Activated naive CD8-positive, alpha-beta T cell treated with anti-CD3 and anti-CD28 coated beads, Interleukin-2, amount 10 ng/mL, durations not matched to agents 7 days and 5 days (primary cell): ENCODE measurements around the gene FRYL. TPM values are rescaled to one million over a fixed set of nuclear protein-coding genes. Genes with fewer than 3 reads are reported as not detected.

Experiments used
- ATAC-seq: fragments of 150-1000 bp; cut with Tn5 transposase; one replicate; pipeline ENCODE4 v1.10.0; 2021; ENCODE audit warnings: low read depth, moderate library complexity
- POLR2A ChIA-PET: fragments of 350-600 bp; sonication (Branson Sonifier 250); formaldehyde crosslinking; loops from one replicate; lab custom pipeline; 2021; ENCODE audit warnings: antibody characterized with exemption; lab: Charles Lee
- DNase-seq: peaks from one replicate; pipeline ENCODE4 v3.0.0; 2021
- H3K27ac Mint-ChIP-seq: one replicate; pipeline ENCODE4 v1.8.0; 2022; ENCODE audit warnings: mild to moderate bottlenecking, mixed read lengths
- H3K27me3 Mint-ChIP-seq: one replicate; pipeline ENCODE4 v1.8.0; 2022; ENCODE audit warnings: mild to moderate bottlenecking, moderate library complexity, mixed read lengths
- H3K36me3 Mint-ChIP-seq: one replicate; pipeline ENCODE4 v1.8.0; 2021; ENCODE audit warnings: mild to moderate bottlenecking, mixed read lengths
- H3K4me1 Mint-ChIP-seq: one replicate; pipeline ENCODE4 v1.8.0; 2021; ENCODE audit warnings: mixed read lengths
- H3K4me3 Mint-ChIP-seq: one replicate; pipeline ENCODE4 v1.8.0; 2022; ENCODE audit warnings: mild to moderate bottlenecking, moderate library complexity, mixed read lengths
- H3K9me3 Mint-ChIP-seq: one replicate; pipeline ENCODE4 v1.8.0; 2021; ENCODE audit warnings: mixed read lengths
- total RNA-seq, 2 experiments: library from RNA; stranded (reverse); gene quantifications; one replicate each; pipeline ENCODE4 v1.2.3, GENCODE V29; 2021

FRYL gene
- total RNA-seq, 2 experiments from 2014 or later: 95.9 to 114 TPM

- POLR2A ChIA-PET: no interaction called here
- H3K27me3 Mint-ChIP-seq: peaks cover 43% of the 10 kb centered on the region
- no peak for ATAC-seq
- peaks cover 1% of the 10 kb centered on the region for H3K4me1 Mint-ChIP-seq
- no peak for DNase-seq
- H3K9me3 Mint-ChIP-seq: no peaks in the 10 kb centered on the region
- no peak overlapping the region for H3K4me3 Mint-ChIP-seq
- H3K36me3 Mint-ChIP-seq: peaks cover 9% of the 10 kb centered on the region
- H3K27ac Mint-ChIP-seq: no peak overlapping the region
Observed at GRCh38 chr4:48491514-48492176, 288.4 kb downstream of the FRYL start.

- H3K27ac Mint-ChIP-seq: no peak overlapping the region
- peaks cover 3% of the 10 kb centered on the region for H3K36me3 Mint-ChIP-seq
- no peaks in the 10 kb centered on the region for H3K9me3 Mint-ChIP-seq
- peaks cover 1% of the 10 kb centered on the region for H3K4me1 Mint-ChIP-seq
- ATAC-seq (peak; percentile 10), DNase-seq (no peak)
- no peak overlapping the region for H3K4me3 Mint-ChIP-seq
- H3K27me3 Mint-ChIP-seq: peaks cover 46% of the 10 kb centered on the region
- POLR2A ChIA-PET: interaction anchor here (1.1 kb wide), 1 partner anchor 15 kb away, joined by 4 read pairs; no protein-coding TSS in a partner anchor
Observed at GRCh38 chr4:48490680-48491513, 289.2 kb downstream of the FRYL start.

GRCh38 chr4:48490012-48490679 lies 289.9 kb downstream of the FRYL start, which contains the start of gene ZAR1:
TSS of gene ZAR1 (plus strand) at chr4:48490252. CDS start at chr4:48490292, 40 bp downstream.
- no peak within 1 kb of the TSS for H3K27ac Mint-ChIP-seq
- no peaks in the 10 kb centered on the region for H3K9me3 Mint-ChIP-seq
- ATAC-seq (peak; percentile 34), DNase-seq (peak; percentile 49)
- POLR2A ChIA-PET: interaction anchor here (1.1 kb wide), 1 partner anchor 14 kb away, joined by 4 read pairs; no protein-coding TSS in a partner anchor
- H3K4me1 Mint-ChIP-seq: peaks cover 1% of the 10 kb centered on the region
- peaks cover 52% of the 10 kb centered on the region for H3K27me3 Mint-ChIP-seq
- no peaks in the 10 kb centered on the region for H3K36me3 Mint-ChIP-seq
- H3K4me3 Mint-ChIP-seq: peak within 1 kb of the TSS; percentile 62

- peak overlapping the region; percentile 62 for H3K4me3 Mint-ChIP-seq
- peaks cover 5% of the 10 kb centered on the region for H3K4me1 Mint-ChIP-seq
- no peak overlapping the region for H3K27ac Mint-ChIP-seq
- H3K27me3 Mint-ChIP-seq: peaks cover 57% of the 10 kb centered on the region
- POLR2A ChIA-PET: no interaction called here
- H3K36me3 Mint-ChIP-seq: no peaks in the 10 kb centered on the region
- no peak for DNase-seq
- H3K9me3 Mint-ChIP-seq: no peaks in the 10 kb centered on the region
- no peak for ATAC-seq
Observed at GRCh38 chr4:48489683-48490011, 290.4 kb downstream of the FRYL start.

- POLR2A ChIA-PET: no interaction called here
- no peaks in the 10 kb centered on the region for H3K36me3 Mint-ChIP-seq
- peak overlapping the region; percentile 60 for H3K4me3 Mint-ChIP-seq
- DNase-seq (no peak), ATAC-seq (no peak)
- H3K9me3 Mint-ChIP-seq: no peaks in the 10 kb centered on the region
- peaks cover 78% of the 10 kb centered on the region for H3K27me3 Mint-ChIP-seq
- no peak overlapping the region for H3K27ac Mint-ChIP-seq
- H3K4me1 Mint-ChIP-seq: peaks cover 14% of the 10 kb centered on the region
Observed at GRCh38 chr4:48484494-48485168, 295.4 kb downstream of the FRYL start.

- DNase-seq (peak; percentile 34), ATAC-seq (peak; percentile 57)
- H3K27ac Mint-ChIP-seq: no peak overlapping the region
- peaks cover 14% of the 10 kb centered on the region for H3K4me1 Mint-ChIP-seq
- peak overlapping the region; percentile 60 for H3K4me3 Mint-ChIP-seq
- peaks cover 72% of the 10 kb centered on the region for H3K27me3 Mint-ChIP-seq
- POLR2A ChIA-PET: no interaction called here
- H3K36me3 Mint-ChIP-seq: no peaks in the 10 kb centered on the region
- no peaks in the 10 kb centered on the region for H3K9me3 Mint-ChIP-seq
Observed at GRCh38 chr4:48483777-48484493, 296.1 kb downstream of the FRYL start.

- H3K27me3 Mint-ChIP-seq: peaks cover 68% of the 10 kb centered on the region
- no peaks in the 10 kb centered on the region for H3K9me3 Mint-ChIP-seq
- ATAC-seq: peak; percentile 52
- peak; percentile 51 for DNase-seq
- H3K36me3 Mint-ChIP-seq: no peaks in the 10 kb centered on the region
- POLR2A ChIA-PET: no interaction called here
- H3K4me3 Mint-ChIP-seq: peak within 1 kb of the TSS; percentile 60
- H3K4me1 Mint-ChIP-seq: peaks cover 14% of the 10 kb centered on the region
- no peak within 1 kb of the TSS for H3K27ac Mint-ChIP-seq
Observed at GRCh38 chr4:48483006-48483776, 296.9 kb downstream of the FRYL start, which contains the start of gene SLC10A4. TSS of gene SLC10A4 (plus strand) at chr4:48483343. CDS start at chr4:48483562, 219 bp downstream.

GRCh38 chr4:48481581-48481980 lies 298.5 kb downstream of the FRYL start:
- H3K4me1 Mint-ChIP-seq: peaks cover 17% of the 10 kb centered on the region
- ATAC-seq: no peak
- H3K27me3 Mint-ChIP-seq: peaks cover 55% of the 10 kb centered on the region
- H3K27ac Mint-ChIP-seq: no peak overlapping the region
- no peaks in the 10 kb centered on the region for H3K36me3 Mint-ChIP-seq
- H3K4me3 Mint-ChIP-seq: no peak overlapping the region
- DNase-seq: no peak
- H3K9me3 Mint-ChIP-seq: no peaks in the 10 kb centered on the region
- POLR2A ChIA-PET: interaction anchor here (0.5 kb wide), 1 partner anchor 592 kb away, joined by 3 read pairs; no protein-coding TSS in a partner anchor

- no peaks in the 10 kb centered on the region for H3K9me3 Mint-ChIP-seq
- DNase-seq (no peak), ATAC-seq (no peak)
- POLR2A ChIA-PET: no interaction called here
- no peaks in the 10 kb centered on the region for H3K36me3 Mint-ChIP-seq
- H3K27ac Mint-ChIP-seq: no peak overlapping the region
- peaks cover 41% of the 10 kb centered on the region for H3K27me3 Mint-ChIP-seq
- H3K4me1 Mint-ChIP-seq: peaks cover 7% of the 10 kb centered on the region
- H3K4me3 Mint-ChIP-seq: no peak overlapping the region
Observed at GRCh38 chr4:48478273-48478672, 301.8 kb downstream of the FRYL start.

GRCh38 chr4:48475770-48476169 lies 304.3 kb downstream of the FRYL start:
- no peaks in the 10 kb centered on the region for H3K36me3 Mint-ChIP-seq

GRCh38 chr4:48472794-48473193 lies 307.3 kb downstream of the FRYL start:
- Mint-ChIP-seq H3K36me3 (no peaks in the 10 kb centered on the region), H3K9me3 (no peaks in the 10 kb centered on the region), H3K4me1 (peaks cover 4% of the 10 kb centered on the region), H3K4me3 (no peak overlapping the region), H3K27me3 (peaks cover 23% of the 10 kb centered on the region), H3K27ac (no peak overlapping the region)
- ATAC-seq: no peak
- no peak for DNase-seq
- POLR2A ChIA-PET: no interaction called here

More at GRCh38 chr4:48475770-48476169, 304.3 kb downstream of the FRYL start:
- Mint-ChIP-seq H3K27ac (no peak overlapping the region), H3K4me3 (no peak overlapping the region), H3K4me1 (peaks cover 4% of the 10 kb centered on the region), H3K27me3 (peaks cover 21% of the 10 kb centered on the region), H3K9me3 (no peaks in the 10 kb centered on the region)
- DNase-seq (no peak), ATAC-seq (no peak)
- POLR2A ChIA-PET: interaction anchor here (1.0 kb wide), 1 partner anchor 15 kb away, joined by 4 read pairs; the partner anchor contains the start of gene ZAR1

GRCh38 chr4:48470570-48470969 lies 309.5 kb downstream of the FRYL start:
- ATAC-seq: no peak
- H3K4me1 Mint-ChIP-seq: no peaks in the 10 kb centered on the region
- POLR2A ChIA-PET: no interaction called here

More at GRCh38 chr4:48470570-48470969, 309.5 kb downstream of the FRYL start:
- Mint-ChIP-seq H3K27ac (no peak overlapping the region), H3K4me3 (no peak overlapping the region), H3K27me3 (peaks cover 16% of the 10 kb centered on the region), H3K9me3 (no peaks in the 10 kb centered on the region), H3K36me3 (no peaks in the 10 kb centered on the region)
- no peak for DNase-seq
